SK-N-SH treated with all-trans-retinoic acid at 6 μM for 48 hours (cell line): ENCODE results near the gene AKT1S1.

Experiments
- ATAC-seq: fragments of 200-7000 bp; cut with Tn5 transposase; 3 replicates; pipeline ENCODE4 v1.9.1; 2020; ENCODE audit warnings: mild to moderate bottlenecking, moderate library complexity
- ARNTL ChIP-seq: fragments of 450-650 bp; formaldehyde crosslinking; IDR thresholded peaks from 2 replicates; pipeline ENCODE4 v1.5.0; 2020; ENCODE audit warnings: low read depth, mild to moderate bottlenecking, moderate library complexity, borderline replicate concordance
- BACH2 ChIP-seq: fragments of 250-450 bp; sonication (Bioruptor Pico); IDR thresholded peaks from 2 replicates; pipeline ENCODE4 v1.9.0; 2021; ENCODE audit warnings: mild to moderate bottlenecking, borderline replicate concordance
- CSDC2 ChIP-seq: fragments of 250-450 bp; sonication (Bioruptor Pico); IDR thresholded peaks from 2 replicates; pipeline ENCODE4 v1.5.0; 2020; ENCODE audit warnings: mild to moderate bottlenecking, moderate library complexity
- ESRRG ChIP-seq: fragments of 250-450 bp; sonication (Bioruptor Pico); IDR thresholded peaks from 2 replicates; pipeline ENCODE4 v1.6.1; 2021; ENCODE audit warnings: mild to moderate bottlenecking
- GLIS3 ChIP-seq: fragments of 250-450 bp; sonication (Bioruptor Pico); IDR thresholded peaks from 2 replicates; pipeline ENCODE4 v1.5.0; 2020; ENCODE audit warnings: mild to moderate bottlenecking, moderate library complexity
- ISL1 ChIP-seq: fragments of 250-450 bp; sonication (Bioruptor Pico); IDR thresholded peaks from 2 replicates; pipeline ENCODE4 v2.1.2; 2022; ENCODE audit warnings: mild to moderate bottlenecking, moderate library complexity
- OSR1 ChIP-seq: fragments of 250-450 bp; sonication (Bioruptor Pico); IDR thresholded peaks from 2 replicates; pipeline ENCODE4 v1.8.0; 2022; ENCODE audit warnings: moderate library complexity, mild to moderate bottlenecking, inconsistent platforms
- PPARA ChIP-seq: fragments of 250-450 bp; sonication (Bioruptor Pico); IDR thresholded peaks from 2 replicates; pipeline ENCODE4 v1.5.0; 2020; ENCODE audit warnings: mild to moderate bottlenecking, borderline replicate concordance
- RARB ChIP-seq: fragments of 250-450 bp; sonication (Bioruptor Pico); IDR thresholded peaks from 2 replicates; pipeline ENCODE4 v1.8.0; 2021; ENCODE audit warnings: mild to moderate bottlenecking, moderate library complexity
- TCF4 ChIP-seq: fragments of 250-450 bp; sonication (Bioruptor Pico); IDR thresholded peaks from 2 replicates; pipeline ENCODE4 v1.8.0; 2021; ENCODE audit warnings: mild to moderate bottlenecking, moderate library complexity, borderline replicate concordance
- TOX ChIP-seq: fragments of 250-450 bp; sonication (Bioruptor Pico); IDR thresholded peaks from 2 replicates; pipeline ENCODE4 v1.8.0; 2021; ENCODE audit warnings: mild to moderate bottlenecking, moderate library complexity, borderline replicate concordance
- ZC3H10 ChIP-seq: fragments of 250-450 bp; sonication (Bioruptor Pico); IDR thresholded peaks from 2 replicates; pipeline ENCODE4 v1.5.1; 2021; ENCODE audit warnings: mild to moderate bottlenecking, moderate library complexity
- ZFP3 ChIP-seq: fragments of 250-450 bp; sonication (Bioruptor Pico); IDR thresholded peaks from 2 replicates; pipeline ENCODE4 v1.5.0; 2020; ENCODE audit warnings: mild to moderate bottlenecking, moderate library complexity
- ZFP30 ChIP-seq: fragments of 450-650 bp; formaldehyde crosslinking; IDR thresholded peaks from 2 replicates; pipeline ENCODE4 v1.5.0; 2022; ENCODE audit warnings: mild to moderate bottlenecking, moderate library complexity
- ZNF565 ChIP-seq: fragments of 450-650 bp; formaldehyde crosslinking; conservative IDR thresholded peaks from 2 replicates; pipeline ENCODE4 v1.5.0; 2020; ENCODE audit warnings: low read depth, mild to moderate bottlenecking, moderate library complexity
- ZNF70 ChIP-seq: fragments of 450-650 bp; formaldehyde crosslinking; IDR thresholded peaks from 2 replicates; pipeline ENCODE4 v1.5.0; 2020; ENCODE audit warnings: mild to moderate bottlenecking, moderate library complexity
- ZNF8 ChIP-seq: fragments of 450-650 bp; formaldehyde crosslinking; IDR thresholded peaks from 2 replicates; pipeline ENCODE4 v1.5.0; 2020; ENCODE audit warnings: mild to moderate bottlenecking, moderate library complexity
- TF ChIP-seq, protein P1 (sequence below): fragments of 250-450 bp; sonication (Bioruptor Pico); IDR thresholded peaks from 2 replicates; pipeline ENCODE4 v1.5.0; 2020; ENCODE audit warnings: mild to moderate bottlenecking, moderate library complexity
- TF ChIP-seq, protein P2 (sequence below): fragments of 250-450 bp; sonication (Bioruptor Pico); IDR thresholded peaks from 2 replicates; pipeline ENCODE4 v1.8.0; 2020; ENCODE audit warnings: mild to moderate bottlenecking, moderate library complexity, borderline replicate concordance
- TF ChIP-seq, protein P3 (sequence below): fragments of 250-450 bp; sonication (Bioruptor Pico); IDR thresholded peaks from 2 replicates; pipeline ENCODE4 v1.5.1; 2021; ENCODE audit warnings: mild to moderate bottlenecking, moderate library complexity
- TF ChIP-seq, protein P4 (sequence below): fragments of 250-450 bp; sonication (Bioruptor Pico); IDR thresholded peaks from 2 replicates; pipeline ENCODE4 v1.5.1; 2020; ENCODE audit warnings: low read depth, mild to moderate bottlenecking, moderate library complexity
- TF ChIP-seq, protein P5 (sequence below): fragments of 250-450 bp; sonication (Bioruptor Pico); IDR thresholded peaks from 2 replicates; pipeline ENCODE4 v1.8.0; 2021; ENCODE audit warnings: low read depth, mild to moderate bottlenecking, moderate library complexity, borderline replicate concordance

AKT1S1 gene

DNA sequence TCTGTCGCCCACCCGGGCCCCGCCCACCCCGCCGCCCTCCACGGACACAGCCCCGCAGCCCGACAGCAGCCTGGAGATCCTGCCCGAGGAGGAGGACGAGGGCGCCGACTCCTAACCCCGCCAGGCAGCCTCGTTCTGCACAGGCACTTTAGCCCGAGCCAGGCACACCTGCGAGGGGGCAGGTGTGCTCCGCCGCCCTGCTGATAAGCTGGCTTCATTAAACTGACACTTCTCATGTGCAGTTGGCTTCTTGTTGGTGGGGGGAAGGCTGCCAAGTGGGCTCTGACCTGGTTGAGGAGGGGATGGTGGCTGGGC lies 11.3 kb upstream of the AKT1S1 start:
- no peak for ATAC-seq

DNA sequence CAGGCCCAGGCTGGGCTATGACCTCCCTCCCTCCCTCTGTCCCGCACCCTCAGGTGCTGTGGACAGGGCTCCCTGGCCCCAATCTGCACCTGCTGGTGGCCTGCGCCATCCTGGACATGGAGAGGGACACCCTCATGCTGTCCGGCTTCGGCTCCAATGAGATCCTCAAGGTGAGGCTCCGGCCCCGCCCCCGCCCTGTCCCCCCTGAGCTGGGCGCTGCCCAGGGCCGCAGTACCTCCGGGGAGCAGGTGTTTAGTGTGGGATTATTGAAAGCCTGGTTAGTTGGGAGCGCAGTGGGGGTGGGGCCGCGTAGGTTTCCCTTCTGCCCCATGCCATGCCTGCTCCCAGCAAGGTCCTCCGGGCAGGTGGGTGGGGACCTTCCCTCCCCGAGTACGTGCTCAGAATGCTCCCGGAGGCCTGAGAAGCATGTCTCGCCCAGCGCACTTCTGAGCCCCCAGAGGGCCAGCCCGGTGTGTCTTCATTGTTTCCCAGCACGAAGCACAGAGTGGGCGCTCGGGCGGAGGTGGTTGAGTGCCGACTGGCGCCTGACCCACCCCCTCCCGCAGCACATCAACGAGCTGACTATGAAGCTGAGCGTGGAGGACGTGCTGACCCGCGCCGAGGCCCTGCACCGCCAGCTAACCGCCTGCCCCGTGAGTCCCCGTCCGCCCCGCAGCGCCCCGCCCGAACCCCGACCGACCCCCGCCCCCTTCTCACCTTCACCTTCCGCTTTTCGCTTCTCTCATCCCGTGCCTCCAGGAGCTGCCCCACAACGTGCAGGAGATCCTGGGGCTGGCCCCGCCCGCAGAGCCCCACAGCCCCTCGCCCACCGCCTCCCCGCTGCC lies 10.7 kb upstream of the AKT1S1 start:
- ATAC-seq, result no peak
- no peak for TF ChIP-seq ISL1 (CRISPR knock-in tag)
- no peak for TF ChIP-seq ZFP3
- TF ChIP-seq BACH2 (CRISPR knock-in tag), result no peak
- TF ChIP-seq, protein P1, sequence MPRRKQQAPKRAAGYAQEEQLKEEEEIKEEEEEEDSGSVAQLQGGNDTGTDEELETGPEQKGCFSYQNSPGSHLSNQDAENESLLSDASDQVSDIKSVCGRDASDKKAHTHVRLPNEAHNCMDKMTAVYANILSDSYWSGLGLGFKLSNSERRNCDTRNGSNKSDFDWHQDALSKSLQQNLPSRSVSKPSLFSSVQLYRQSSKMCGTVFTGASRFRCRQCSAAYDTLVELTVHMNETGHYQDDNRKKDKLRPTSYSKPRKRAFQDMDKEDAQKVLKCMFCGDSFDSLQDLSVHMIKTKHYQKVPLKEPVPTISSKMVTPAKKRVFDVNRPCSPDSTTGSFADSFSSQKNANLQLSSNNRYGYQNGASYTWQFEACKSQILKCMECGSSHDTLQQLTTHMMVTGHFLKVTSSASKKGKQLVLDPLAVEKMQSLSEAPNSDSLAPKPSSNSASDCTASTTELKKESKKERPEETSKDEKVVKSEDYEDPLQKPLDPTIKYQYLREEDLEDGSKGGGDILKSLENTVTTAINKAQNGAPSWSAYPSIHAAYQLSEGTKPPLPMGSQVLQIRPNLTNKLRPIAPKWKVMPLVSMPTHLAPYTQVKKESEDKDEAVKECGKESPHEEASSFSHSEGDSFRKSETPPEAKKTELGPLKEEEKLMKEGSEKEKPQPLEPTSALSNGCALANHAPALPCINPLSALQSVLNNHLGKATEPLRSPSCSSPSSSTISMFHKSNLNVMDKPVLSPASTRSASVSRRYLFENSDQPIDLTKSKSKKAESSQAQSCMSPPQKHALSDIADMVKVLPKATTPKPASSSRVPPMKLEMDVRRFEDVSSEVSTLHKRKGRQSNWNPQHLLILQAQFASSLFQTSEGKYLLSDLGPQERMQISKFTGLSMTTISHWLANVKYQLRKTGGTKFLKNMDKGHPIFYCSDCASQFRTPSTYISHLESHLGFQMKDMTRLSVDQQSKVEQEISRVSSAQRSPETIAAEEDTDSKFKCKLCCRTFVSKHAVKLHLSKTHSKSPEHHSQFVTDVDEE (CRISPR knock-in tag), result no peak
- no peak for TF ChIP-seq ZNF8
- no peak for TF ChIP-seq ARNTL
- TF ChIP-seq ZC3H10 (CRISPR knock-in tag), result no peak
- no peak for TF ChIP-seq TOX (CRISPR knock-in tag)
- no peak for TF ChIP-seq ZFP30 (CRISPR knock-in tag)
- TF ChIP-seq TCF4, result no peak
- TF ChIP-seq OSR1, result no peak
- no peak for TF ChIP-seq ZNF70 (CRISPR knock-in tag)
- TF ChIP-seq, protein P2, sequence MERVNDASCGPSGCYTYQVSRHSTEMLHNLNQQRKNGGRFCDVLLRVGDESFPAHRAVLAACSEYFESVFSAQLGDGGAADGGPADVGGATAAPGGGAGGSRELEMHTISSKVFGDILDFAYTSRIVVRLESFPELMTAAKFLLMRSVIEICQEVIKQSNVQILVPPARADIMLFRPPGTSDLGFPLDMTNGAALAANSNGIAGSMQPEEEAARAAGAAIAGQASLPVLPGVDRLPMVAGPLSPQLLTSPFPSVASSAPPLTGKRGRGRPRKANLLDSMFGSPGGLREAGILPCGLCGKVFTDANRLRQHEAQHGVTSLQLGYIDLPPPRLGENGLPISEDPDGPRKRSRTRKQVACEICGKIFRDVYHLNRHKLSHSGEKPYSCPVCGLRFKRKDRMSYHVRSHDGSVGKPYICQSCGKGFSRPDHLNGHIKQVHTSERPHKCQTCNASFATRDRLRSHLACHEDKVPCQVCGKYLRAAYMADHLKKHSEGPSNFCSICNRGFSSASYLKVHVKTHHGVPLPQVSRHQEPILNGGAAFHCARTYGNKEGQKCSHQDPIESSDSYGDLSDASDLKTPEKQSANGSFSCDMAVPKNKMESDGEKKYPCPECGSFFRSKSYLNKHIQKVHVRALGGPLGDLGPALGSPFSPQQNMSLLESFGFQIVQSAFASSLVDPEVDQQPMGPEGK (CRISPR knock-in tag), result no peak
- TF ChIP-seq ESRRG, result no peak
- no peak for TF ChIP-seq CSDC2 (CRISPR knock-in tag)
- TF ChIP-seq RARB, result no peak
- TF ChIP-seq, protein P3, sequence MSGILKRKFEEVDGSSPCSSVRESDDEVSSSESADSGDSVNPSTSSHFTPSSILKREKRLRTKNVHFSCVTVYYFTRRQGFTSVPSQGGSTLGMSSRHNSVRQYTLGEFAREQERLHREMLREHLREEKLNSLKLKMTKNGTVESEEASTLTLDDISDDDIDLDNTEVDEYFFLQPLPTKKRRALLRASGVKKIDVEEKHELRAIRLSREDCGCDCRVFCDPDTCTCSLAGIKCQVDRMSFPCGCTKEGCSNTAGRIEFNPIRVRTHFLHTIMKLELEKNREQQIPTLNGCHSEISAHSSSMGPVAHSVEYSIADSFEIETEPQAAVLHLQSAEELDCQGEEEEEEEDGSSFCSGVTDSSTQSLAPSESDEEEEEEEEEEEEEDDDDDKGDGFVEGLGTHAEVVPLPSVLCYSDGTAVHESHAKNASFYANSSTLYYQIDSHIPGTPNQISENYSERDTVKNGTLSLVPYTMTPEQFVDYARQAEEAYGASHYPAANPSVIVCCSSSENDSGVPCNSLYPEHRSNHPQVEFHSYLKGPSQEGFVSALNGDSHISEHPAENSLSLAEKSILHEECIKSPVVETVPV (CRISPR knock-in tag), result no peak
- TF ChIP-seq, protein P4, sequence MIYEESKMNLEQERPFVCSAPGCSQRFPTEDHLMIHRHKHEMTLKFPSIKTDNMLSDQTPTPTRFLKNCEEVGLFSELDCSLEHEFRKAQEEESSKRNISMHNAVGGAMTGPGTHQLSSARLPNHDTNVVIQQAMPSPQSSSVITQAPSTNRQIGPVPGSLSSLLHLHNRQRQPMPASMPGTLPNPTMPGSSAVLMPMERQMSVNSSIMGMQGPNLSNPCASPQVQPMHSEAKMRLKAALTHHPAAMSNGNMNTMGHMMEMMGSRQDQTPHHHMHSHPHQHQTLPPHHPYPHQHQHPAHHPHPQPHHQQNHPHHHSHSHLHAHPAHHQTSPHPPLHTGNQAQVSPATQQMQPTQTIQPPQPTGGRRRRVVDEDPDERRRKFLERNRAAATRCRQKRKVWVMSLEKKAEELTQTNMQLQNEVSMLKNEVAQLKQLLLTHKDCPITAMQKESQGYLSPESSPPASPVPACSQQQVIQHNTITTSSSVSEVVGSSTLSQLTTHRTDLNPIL (CRISPR knock-in tag), result no peak
- TF ChIP-seq PPARA (CRISPR knock-in tag), result no peak
- TF ChIP-seq GLIS3 (CRISPR knock-in tag), result no peak

More for the DNA sequence above, 11.3 kb upstream of the AKT1S1 start:
- no peak for TF ChIP-seq GLIS3 (CRISPR knock-in tag)
- no peak for TF ChIP-seq ZNF565 (CRISPR knock-in tag)
- TF ChIP-seq, protein P5, sequence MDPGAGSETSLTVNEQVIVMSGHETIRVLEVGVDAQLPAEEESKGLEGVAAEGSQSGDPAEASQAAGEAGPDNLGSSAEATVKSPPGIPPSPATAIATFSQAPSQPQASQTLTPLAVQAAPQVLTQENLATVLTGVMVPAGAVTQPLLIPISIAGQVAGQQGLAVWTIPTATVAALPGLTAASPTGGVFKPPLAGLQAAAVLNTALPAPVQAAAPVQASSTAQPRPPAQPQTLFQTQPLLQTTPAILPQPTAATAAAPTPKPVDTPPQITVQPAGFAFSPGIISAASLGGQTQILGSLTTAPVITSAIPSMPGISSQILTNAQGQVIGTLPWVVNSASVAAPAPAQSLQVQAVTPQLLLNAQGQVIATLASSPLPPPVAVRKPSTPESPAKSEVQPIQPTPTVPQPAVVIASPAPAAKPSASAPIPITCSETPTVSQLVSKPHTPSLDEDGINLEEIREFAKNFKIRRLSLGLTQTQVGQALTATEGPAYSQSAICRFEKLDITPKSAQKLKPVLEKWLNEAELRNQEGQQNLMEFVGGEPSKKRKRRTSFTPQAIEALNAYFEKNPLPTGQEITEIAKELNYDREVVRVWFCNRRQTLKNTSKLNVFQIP (CRISPR knock-in tag), result no peak
- no peak for TF ChIP-seq TOX (CRISPR knock-in tag)
- TF ChIP-seq ZFP3, result no peak
- TF ChIP-seq, protein P3 (CRISPR knock-in tag), result no peak
- no peak for TF ChIP-seq ZNF8
- no peak for TF ChIP-seq BACH2 (CRISPR knock-in tag)
